ENCODE data around the gene EMX1.

DNA sequence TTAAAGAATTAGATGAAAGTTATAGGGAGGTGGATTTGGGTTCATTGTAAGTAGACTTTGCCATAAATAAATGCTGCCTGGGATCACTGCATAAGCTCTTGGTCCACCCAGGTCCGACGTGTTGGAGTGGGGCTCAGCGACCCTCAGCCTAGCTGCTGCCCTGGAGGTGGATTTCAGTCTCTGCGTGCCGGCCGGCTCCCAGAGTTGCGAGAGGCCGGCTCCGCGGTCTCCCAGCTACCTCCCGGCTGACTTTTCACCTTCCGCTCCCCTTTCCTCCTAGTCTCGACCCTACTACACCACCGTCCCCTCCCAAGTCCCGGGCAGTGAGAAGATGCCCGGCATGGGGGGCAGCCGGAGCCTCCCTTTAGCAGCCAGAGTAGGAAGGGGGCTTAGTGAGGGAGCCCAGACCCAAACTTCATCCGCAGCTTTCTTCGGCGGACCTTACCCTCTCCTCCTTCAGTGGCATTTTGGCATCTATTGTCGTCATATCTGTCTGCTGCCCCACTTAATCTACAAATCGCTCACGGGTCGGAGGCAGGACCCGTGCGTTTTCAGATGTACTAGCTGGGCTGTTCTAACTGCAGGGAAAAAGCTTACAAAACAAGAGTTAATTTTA is 8.1 kb downstream of the EMX1 start:
- TF ChIP-seq ZNF324 (tag by site-specific recombination; IDR thresholded peaks at IDR 0.05) (no peak), GLI2 (tag by site-specific recombination; IDR thresholded peaks at IDR 0.05; ENCODE audit: borderline replicate concordance, low read depth) (no peak), ZNF791 (tag by site-specific recombination; IDR thresholded peaks at IDR 0.05) (no peak)

Data from HEK293 (cell line).